Gastroesophageal sphincter (tissue), 4 donors: ENCODE data around the gene NPLOC4. TPM values are rescaled to one million over a fixed set of nuclear protein-coding genes. Genes with fewer than 3 reads are reported as not detected.

Experiments used
- ATAC-seq: fragments of 150-250 bp; one replicate; pipeline ENCODE4 v1.9.1; 2016; ENCODE audit warnings: mild to moderate bottlenecking, moderate library complexity
- H3K27ac ChIP-seq, 4 donors: fragments of 200-600 bp; sonication (generic) in 3 of 4; 1 replicate in 3 of 4; 2 replicates in 1 of 4; pipeline ENCODE4 v1.5.1; 2016 to 2019
- H3K27me3 ChIP-seq: fragments of 200-600 bp; sonication (generic); one replicate; pipeline ENCODE4 v1.5.1; 2019
- H3K36me3 ChIP-seq, 2 donors: fragments of 200-600 bp; sonication (generic); one replicate each; pipeline ENCODE4 v1.5.1; 2019; ENCODE audit warnings: control low read depth in 1 of 2
- H3K4me1 ChIP-seq, 3 donors: fragments of 200-600 bp; sonication (generic); 1 replicate in 2 of 3; 2 replicates in 1 of 3; pipeline ENCODE4 v1.5.1; 2016 to 2019; ENCODE audit warnings: control low read depth in 2 of 3
- H3K4me3 ChIP-seq, 2 donors: fragments of 200-600 bp; sonication (generic); one replicate each; pipeline ENCODE4 v1.5.1; 2019; ENCODE audit warnings: mild to moderate bottlenecking in 1 of 2, moderate library complexity in 1 of 2
- H3K9me3 ChIP-seq, 3 donors: fragments of 200-600 bp; sonication (generic); one replicate each; pipeline ENCODE4 v1.5.1; 2017 to 2019; ENCODE audit warnings: control low read depth in 2 of 3
- CTCF ChIP-seq, 4 experiments: fragments of 200-600 bp in 2 of 4; fragments of 450-650 bp in 2 of 4; sonication (generic) in 1 of 4; IDR thresholded peaks; one replicate each; pipeline ENCODE4 v1.5.1; 2017 to 2019; ENCODE audit warnings: antibody characterized with exemption in 4 of 4, mild to moderate bottlenecking in 2 of 4, moderate library complexity in 2 of 4
- EP300 ChIP-seq: sonication (generic); formaldehyde crosslinking; IDR thresholded peaks from one replicate; pipeline ENCODE4 v1.6.1; 2017; ENCODE audit warnings: antibody characterized with exemption, mild to moderate bottlenecking
- POLR2A ChIP-seq, 2 donors: fragments of 450-650 bp; IDR thresholded peaks; one replicate each; pipeline ENCODE4 v1.6.1; 2017; ENCODE audit warnings: antibody characterized with exemption in 2 of 2, mild to moderate bottlenecking in 2 of 2, moderate library complexity in 1 of 2
- POLR2AphosphoS5 ChIP-seq: sonication (generic); formaldehyde crosslinking; IDR thresholded peaks from one replicate; pipeline ENCODE4 v1.6.1; 2017; ENCODE audit warnings: antibody characterized with exemption
- WGBS, 2 donors: methylation state at CpG; one replicate each; pipeline ENCODE4 v1.1.5; 2018; ENCODE audit warnings: low coverage in 1 of 2; 5-methylcytosine and 5-hydroxymethylcytosine counted together
- total RNA-seq, 4 donors: library from RNA; depleted of rRNA; stranded (reverse); fragments of >200 nt; gene quantifications; one replicate each; pipeline ENCODE4 v1.1.0, GENCODE V29; 2016

The NPLOC4 gene
- total RNA-seq, 4 donors from 2014 or later: 49.5 to 83.8 (median 58.0) TPM

- no peak overlapping the region for H3K27ac ChIP-seq
- 80 to 100% methylated on average over 1 to 7 of the region's 28 CpGs for WGBS, 2 donors
Observed at GRCh38 chr17:81539961-81540675, 96.8 kb downstream of the NPLOC4 start.

GRCh38 chr17:81539571-81539900, 97.4 kb downstream of the NPLOC4 start:
- H3K27me3 ChIP-seq: peaks cover 37% of the 10 kb centered on the region
- no peak overlapping the region for H3K27ac ChIP-seq
- H3K4me1 ChIP-seq: peaks cover 0 to 18% (median 8%) of the 10 kb centered on the region in 3 donors
- peaks cover 0 to 66% of the 10 kb centered on the region in 2 donors for H3K36me3 ChIP-seq
- TF ChIP-seq POLR2AphosphoS5 (no peak), CTCF (IDR thresholded peaks at IDR 0.05) (no peak), EP300 (no peak), POLR2A (IDR thresholded peaks at IDR 0.05) (no peak)
- no peaks in the 10 kb centered on the region for H3K9me3 ChIP-seq
- ATAC-seq: no peak
- H3K4me3 ChIP-seq: no peak overlapping the region
- WGBS, 2 donors: no CpG with 5 or more reads among the region's 10 CpGs

More at GRCh38 chr17:81539961-81540675, 96.8 kb downstream of the NPLOC4 start:
- peaks cover 0 to 71% of the 10 kb centered on the region in 2 donors for H3K36me3 ChIP-seq
- H3K4me1 ChIP-seq: peaks cover 0 to 18% (median 8%) of the 10 kb centered on the region in 3 donors
- H3K27me3 ChIP-seq: peaks cover 31% of the 10 kb centered on the region
- no peaks in the 10 kb centered on the region for H3K9me3 ChIP-seq
- TF ChIP-seq POLR2AphosphoS5: no peak
- no peak for TF ChIP-seq POLR2A (IDR thresholded peaks at IDR 0.05)
- no peak for TF ChIP-seq CTCF (IDR thresholded peaks at IDR 0.05)
- TF ChIP-seq EP300: no peak
- H3K4me3 ChIP-seq: no peak overlapping the region
- no peak for ATAC-seq

- Histone ChIP-seq H3K27ac (no peak overlapping the region), H3K4me1 (peaks cover 0 to 18% (median 8%) of the 10 kb centered on the region in 3 donors), H3K9me3 (no peaks in the 10 kb centered on the region), H3K27me3 (peaks cover 43% of the 10 kb centered on the region), H3K36me3 (peaks cover 0 to 59% of the 10 kb centered on the region in 2 donors), H3K4me3 (no peak overlapping the region)
- WGBS, 2 donors: 80% methylated on average over 1 of the region's 26 CpGs; no CpG with 5 or more reads in 1 of the 2 donors
- no peak for ATAC-seq
- TF ChIP-seq EP300: no peak
- TF ChIP-seq POLR2A (IDR thresholded peaks at IDR 0.05): no peak
- TF ChIP-seq POLR2AphosphoS5: no peak
- TF ChIP-seq CTCF (IDR thresholded peaks at IDR 0.05): no peak
Observed at GRCh38 chr17:81538651-81539570, 98.0 kb downstream of the NPLOC4 start.

DNA sequence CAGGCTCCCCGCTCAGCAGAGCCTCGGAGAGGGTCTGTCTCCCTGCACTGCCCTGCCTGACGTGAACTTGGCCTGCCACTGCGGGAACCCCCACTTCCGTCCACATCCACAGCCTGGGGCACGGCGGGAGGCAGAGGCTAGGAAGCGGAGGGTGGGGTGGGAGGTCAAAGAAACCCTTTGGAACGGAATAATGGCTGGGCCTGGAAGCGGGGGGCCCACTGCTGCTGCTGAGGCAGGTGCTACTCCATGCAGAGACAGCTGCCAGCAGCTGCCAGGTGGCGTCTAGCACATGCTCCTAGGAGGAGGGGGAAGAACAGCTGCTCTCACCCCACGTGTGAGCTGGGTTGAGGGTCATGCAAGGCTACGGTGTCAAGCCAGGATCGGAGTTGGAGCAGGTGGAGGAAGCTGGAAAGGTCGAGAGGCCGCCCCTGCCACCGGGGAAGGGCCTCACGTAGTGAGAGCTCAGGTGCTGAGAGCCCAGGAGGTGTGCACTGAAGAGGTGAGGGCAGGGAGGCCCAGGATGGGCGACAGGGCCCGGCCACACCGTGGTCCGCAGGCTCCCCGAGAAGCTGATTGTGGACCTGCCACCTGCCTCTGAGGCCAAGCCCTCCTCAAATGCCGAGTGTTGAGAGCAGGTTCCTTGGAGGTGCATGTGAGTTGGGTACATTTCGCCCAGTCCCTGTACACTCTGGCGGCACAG, 98.9 kb downstream of the NPLOC4 start:
- H3K27me3 ChIP-seq: peaks cover 52% of the 10 kb centered on the region
- no peaks in the 10 kb centered on the region for H3K9me3 ChIP-seq
- no peak for ATAC-seq
- H3K4me3 ChIP-seq: no peak overlapping the region
- WGBS, 2 donors: 72 to 90% methylated on average over 3 to 7 of the region's 26 CpGs
- H3K27ac ChIP-seq: no peak overlapping the region
- TF ChIP-seq POLR2A (IDR thresholded peaks at IDR 0.05): no peak
- TF ChIP-seq POLR2AphosphoS5: no peak
- H3K36me3 ChIP-seq: peaks cover 0 to 50% of the 10 kb centered on the region in 2 donors
- peaks cover 0 to 18% (median 8%) of the 10 kb centered on the region in 3 donors for H3K4me1 ChIP-seq

DNA sequence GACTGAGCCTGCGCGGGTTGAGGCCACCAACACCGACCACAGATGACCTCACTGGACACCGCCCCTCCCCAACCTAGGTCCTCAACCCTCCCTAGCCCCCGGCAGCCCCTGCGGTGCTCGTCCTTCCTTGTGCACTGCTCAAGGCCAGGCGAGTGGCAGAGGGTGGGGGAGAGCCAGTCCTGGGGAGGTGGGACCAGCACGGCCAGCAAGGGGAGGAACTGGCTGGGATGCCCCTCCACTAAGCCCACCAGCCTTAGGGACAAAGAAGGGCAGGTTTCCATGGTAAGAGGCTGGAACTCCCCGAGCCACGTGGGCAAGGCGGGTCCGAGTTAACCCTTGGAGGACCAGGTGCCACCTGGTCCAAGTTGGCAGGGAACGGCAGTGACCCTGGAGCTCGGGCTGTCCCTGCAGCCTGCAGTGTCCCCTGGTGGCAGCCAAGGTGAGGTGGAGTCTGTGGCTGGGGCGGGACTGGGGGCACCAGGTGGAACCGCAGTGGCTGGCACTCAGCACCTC, 99.5 kb downstream of the NPLOC4 start:
- Histone ChIP-seq H3K4me1 (peaks cover 0 to 18% (median 8%) of the 10 kb centered on the region in 3 donors), H3K27ac (no peak overlapping the region), H3K4me3 (no peak overlapping the region), H3K27me3 (peaks cover 55% of the 10 kb centered on the region), H3K9me3 (no peaks in the 10 kb centered on the region), H3K36me3 (peaks cover 0 to 44% of the 10 kb centered on the region in 2 donors)
- WGBS, 2 donors: no CpG with 5 or more reads among the region's 17 CpGs
- ATAC-seq: peak; percentile 49
- TF ChIP-seq EP300: no peak
- peak in 3 of 4 experiments; percentile 59 to 77 (median 75) for TF ChIP-seq CTCF (IDR thresholded peaks at IDR 0.05)
